H1 (cell line): Measurements from ENCODE around the gene MTIF2.
"Not testable (repeated sequence)": the region's sequence is repeated elsewhere in the genome, so short reads cannot be mapped to it uniquely, and the experiment has no call there.

ENCODE experiments used
- CEBPB ChIP-seq: IDR thresholded peaks from 2 replicates; pipeline ENCODE4 v1.6.1; 2012; ENCODE audit warnings: low read depth, low read length
- EZH2 ChIP-seq: fragments of 200-600 bp; sonication (generic); IDR thresholded peaks from 2 replicates; pipeline ENCODE4 v1.7.1; 2012; ENCODE audit warnings: low read depth, mild to moderate bottlenecking, moderate library complexity, low read length, inconsistent platforms; ENCODE audit not compliant: severe bottlenecking
- MAFK ChIP-seq: IDR thresholded peaks from 2 replicates; pipeline ENCODE4 v1.6.1; 2012; ENCODE audit warnings: low read depth, mild to moderate bottlenecking, improper control_type of control experiment, low read length
- POLR2A ChIP-seq, 2 experiments: IDR thresholded peaks; 1 replicate in 1 of 2; 2 replicates in 1 of 2; pipeline ENCODE4 v1.6.1; 2011; ENCODE audit warnings: low read depth in 2 of 2, low read length in 2 of 2, mild to moderate bottlenecking in 2 of 2; ENCODE audit errors: control extremely low read depth in 1 of 2
- POLR2AphosphoS5 ChIP-seq: IDR thresholded peaks from 2 replicates; pipeline ENCODE4 v1.6.1; 2011; ENCODE audit warnings: low read depth, low read length
- RFX5 ChIP-seq: IDR thresholded peaks from 2 replicates; pipeline ENCODE4 v1.6.1; 2011; ENCODE audit warnings: low read depth, low read length, improper control_type of control experiment, borderline replicate concordance
- TAF1 ChIP-seq: IDR thresholded peaks from 2 replicates; pipeline ENCODE4 v1.6.1; 2011; ENCODE audit warnings: mild to moderate bottlenecking, low read depth, low read length
- TF ChIP-seq, protein P1 (sequence below), 3 experiments: IDR thresholded peaks; 1 replicate in 2 of 3; 2 replicates in 1 of 3; pipeline versions ENCODE4 v1.5.1 to v1.6.1; 2011; ENCODE audit warnings: low read length in 3 of 3, mild to moderate bottlenecking in 3 of 3, inconsistent platforms in 2 of 3, low read depth in 1 of 3, moderate library complexity in 1 of 3; ENCODE audit not compliant: insufficient read depth in 1 of 3; ENCODE audit errors: control extremely low read depth in 1 of 3

DNA sequence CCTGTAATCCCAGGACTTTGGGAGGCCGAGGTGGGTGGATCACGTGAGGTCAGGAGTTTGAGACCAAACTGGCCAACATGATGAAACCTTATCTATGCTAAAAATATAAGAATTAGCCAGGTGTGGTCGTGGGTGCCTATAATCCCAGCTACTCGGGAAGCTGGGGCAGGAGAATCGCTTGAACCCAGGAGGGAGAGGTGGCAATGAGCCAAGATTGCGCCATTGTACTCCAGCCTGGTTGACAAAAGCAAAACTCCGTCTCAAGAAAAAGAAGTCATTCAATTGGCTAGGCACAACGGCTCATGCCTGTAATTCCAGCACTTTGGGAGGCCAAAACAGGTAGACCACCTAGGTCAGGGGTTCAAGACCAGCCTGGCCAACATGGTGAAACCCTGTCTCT is 27.4 kb downstream of the MTIF2 start:
- not testable (repeated sequence) for TF ChIP-seq CEBPB; POLR2A (IDR thresholded peaks at IDR 0.05; ENCODE audit: control extremely low read depth in 1 of 2, low read depth in 2 of 2, low read length in 2 of 2); TAF1; EZH2; POLR2AphosphoS5; MAFK; RFX5
- TF ChIP-seq, protein P1, sequence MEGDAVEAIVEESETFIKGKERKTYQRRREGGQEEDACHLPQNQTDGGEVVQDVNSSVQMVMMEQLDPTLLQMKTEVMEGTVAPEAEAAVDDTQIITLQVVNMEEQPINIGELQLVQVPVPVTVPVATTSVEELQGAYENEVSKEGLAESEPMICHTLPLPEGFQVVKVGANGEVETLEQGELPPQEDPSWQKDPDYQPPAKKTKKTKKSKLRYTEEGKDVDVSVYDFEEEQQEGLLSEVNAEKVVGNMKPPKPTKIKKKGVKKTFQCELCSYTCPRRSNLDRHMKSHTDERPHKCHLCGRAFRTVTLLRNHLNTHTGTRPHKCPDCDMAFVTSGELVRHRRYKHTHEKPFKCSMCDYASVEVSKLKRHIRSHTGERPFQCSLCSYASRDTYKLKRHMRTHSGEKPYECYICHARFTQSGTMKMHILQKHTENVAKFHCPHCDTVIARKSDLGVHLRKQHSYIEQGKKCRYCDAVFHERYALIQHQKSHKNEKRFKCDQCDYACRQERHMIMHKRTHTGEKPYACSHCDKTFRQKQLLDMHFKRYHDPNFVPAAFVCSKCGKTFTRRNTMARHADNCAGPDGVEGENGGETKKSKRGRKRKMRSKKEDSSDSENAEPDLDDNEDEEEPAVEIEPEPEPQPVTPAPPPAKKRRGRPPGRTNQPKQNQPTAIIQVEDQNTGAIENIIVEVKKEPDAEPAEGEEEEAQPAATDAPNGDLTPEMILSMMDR (IDR thresholded peaks at IDR 0.05; ENCODE audit: control extremely low read depth in 1 of 3, insufficient read depth in 1 of 3, low read depth in 1 of 3, low read length in 3 of 3): not testable (repeated sequence)
